ENCODE measurements around the gene TREX2. TPM values are rescaled to one million over a fixed set of nuclear protein-coding genes. Genes with fewer than 3 reads are reported as not detected.
"Not testable (repeated sequence)": the region's sequence is repeated elsewhere in the genome, so short reads cannot be mapped to it uniquely, and the experiment has no call there.

Gene TREX2
- polyA plus RNA-seq, 1 donor from 2014 or later = 0.84 TPM

DNA sequence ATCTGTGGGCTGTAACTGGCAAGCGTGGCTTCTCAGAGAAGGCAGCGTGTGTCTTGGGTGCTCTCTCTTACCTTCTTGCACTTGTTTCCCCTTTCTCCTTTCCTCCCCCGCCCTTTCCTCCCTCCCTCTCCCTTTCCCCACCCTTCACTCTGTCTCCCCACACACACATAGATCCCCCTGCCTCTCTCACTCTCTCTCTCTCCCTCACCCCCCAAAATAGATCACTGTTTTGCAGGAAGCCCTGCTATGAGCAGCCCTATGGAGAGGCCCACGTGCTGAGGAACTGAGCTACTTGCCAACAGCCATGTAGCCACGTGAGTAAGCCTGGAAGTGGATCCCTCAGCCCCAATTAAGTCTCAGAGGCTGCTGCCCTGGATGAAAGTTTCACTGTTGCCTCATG lies 40.4 kb downstream of the TREX2 start:
- Mint-ChIP-seq H3K27ac (no peak overlapping the region), H3K27me3 (no peaks in the 10 kb centered on the region), H3K36me3 (no peaks in the 10 kb centered on the region), H3K4me3 (no peak overlapping the region), H3K9me3 (no peaks in the 10 kb centered on the region), H3K4me1 (peaks cover 0 to 2% (median 0%) of the 10 kb centered on the region in 3 donors)

DNA sequence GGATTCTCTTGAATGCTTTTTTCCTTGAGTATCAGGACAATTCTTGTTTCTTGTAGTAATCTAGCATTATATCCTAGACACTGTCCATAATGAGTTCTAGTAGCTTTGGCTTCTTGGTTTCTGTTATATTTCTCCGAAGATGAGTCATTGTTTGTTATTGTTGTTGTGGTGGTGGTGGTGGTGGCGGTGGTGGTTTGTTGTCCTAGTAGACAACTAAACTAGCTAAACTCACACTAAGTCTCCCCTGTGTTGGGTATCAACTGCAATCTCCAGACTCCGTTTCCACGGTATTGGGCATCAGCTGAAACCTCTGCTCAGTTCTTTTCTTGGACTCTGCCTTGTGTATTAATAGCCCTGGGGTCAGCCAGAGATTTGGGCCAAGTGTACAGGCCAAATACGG lies 41.5 kb downstream of the TREX2 start:
- H3K27ac Mint-ChIP-seq, H3K9me3 Mint-ChIP-seq, H3K27me3 Mint-ChIP-seq, H3K4me3 Mint-ChIP-seq, H3K36me3 Mint-ChIP-seq, H3K4me1 Mint-ChIP-seq: not testable (repeated sequence)

DNA sequence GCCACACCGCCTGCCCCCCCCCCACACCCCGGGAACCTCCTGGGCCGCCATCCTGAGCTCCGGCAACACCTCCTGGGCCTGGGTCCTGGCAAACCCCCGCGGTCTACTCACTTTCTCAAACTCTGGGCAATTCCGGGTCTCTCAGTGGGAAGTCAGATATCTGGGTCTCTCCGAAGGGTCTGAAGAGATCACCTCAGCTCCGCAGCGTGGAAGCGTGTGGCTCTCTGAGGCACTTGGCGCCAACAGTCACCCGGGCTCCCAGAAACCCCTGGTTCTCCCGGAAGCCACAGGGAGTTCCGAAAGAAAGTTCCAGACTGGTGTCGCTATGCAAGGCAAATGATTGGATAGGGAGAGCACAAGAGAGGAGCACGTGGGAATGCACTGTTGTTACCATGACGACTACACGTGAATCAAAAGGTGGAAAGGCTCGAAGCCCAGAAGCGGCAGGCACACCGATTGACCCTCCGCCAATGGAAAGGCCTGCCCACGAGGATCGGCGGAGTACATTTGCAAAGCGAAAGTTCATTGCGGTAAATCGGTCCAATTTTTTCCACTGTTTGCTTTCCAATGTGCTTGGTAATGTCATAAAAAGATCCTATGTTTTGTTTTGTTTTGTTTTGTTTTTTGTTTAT lies 44.6 kb downstream of the TREX2 start, which contains the start of gene PNMA6E:
TSS of gene PNMA6E (minus strand) at position 218 of the 632 bp plus-strand sequence. CDS start 2,501 bp downstream, outside the sequence.
- Mint-ChIP-seq H3K27me3 (no peaks in the 10 kb centered on the region), H3K27ac (no peak within 1 kb of the TSS), H3K4me1 (peaks cover 0 to 4% (median 0%) of the 10 kb centered on the region in 3 donors), H3K4me3 (peak within 1 kb of the TSS in 1 of 4 donors; percentile 47), H3K36me3 (no peaks in the 10 kb centered on the region), H3K9me3 (no peaks in the 10 kb centered on the region)

DNA sequence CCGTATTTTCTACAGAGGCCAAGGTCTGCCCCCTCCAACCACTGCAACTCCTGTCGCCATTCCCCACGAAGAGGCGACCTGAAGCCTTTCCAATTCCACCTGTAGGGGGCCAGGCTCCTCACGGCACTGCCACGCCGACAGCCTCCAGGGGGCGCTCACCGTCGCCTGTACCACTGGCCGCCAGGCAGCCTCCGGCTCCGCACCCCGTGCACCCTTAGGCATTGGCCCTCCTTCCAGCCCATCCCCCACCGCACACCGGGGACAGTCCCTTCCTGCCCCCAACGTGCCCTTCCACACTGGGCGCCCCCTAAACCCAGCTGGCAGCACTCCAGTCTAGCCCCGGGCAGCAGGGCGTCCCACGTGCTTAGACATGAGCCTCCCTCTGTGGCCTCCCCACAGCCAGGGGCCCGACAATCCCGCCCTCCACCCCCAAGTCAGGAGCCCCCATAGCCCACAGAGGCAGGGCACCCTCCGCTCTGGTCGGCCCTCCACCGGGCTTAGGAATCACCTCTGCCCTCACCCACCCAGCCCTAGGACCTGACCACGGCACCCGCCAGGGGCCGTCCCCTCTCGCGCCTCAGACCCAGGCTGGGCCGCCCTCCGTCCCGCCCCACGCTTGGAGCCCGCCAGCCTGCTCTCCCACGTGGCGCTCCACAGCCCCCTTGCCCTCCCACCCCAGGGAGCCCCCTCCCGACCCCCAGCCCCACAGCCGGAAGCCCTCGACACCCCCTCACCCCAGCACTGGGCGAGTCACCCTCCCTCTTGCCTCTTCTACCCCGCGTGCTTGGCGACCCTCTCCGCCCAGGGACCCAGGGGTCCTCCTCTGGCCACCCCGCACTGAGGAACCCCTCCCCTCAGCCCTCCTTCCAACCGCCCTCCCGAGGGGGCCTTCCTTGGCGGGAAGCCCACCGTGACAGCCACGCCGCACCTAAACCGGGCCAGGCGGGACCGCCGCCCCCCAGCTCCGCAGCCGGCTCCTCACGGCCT lies 45.4 kb downstream of the TREX2 start:
- peak overlapping the region in 1 of 4 donors; percentile 38 for H3K4me3 Mint-ChIP-seq
- H3K27me3 Mint-ChIP-seq = peaks cover 3% of the 10 kb centered on the region
- peaks cover 0 to 4% (median 0%) of the 10 kb centered on the region in 3 donors for H3K4me1 Mint-ChIP-seq
- H3K9me3 Mint-ChIP-seq = no peaks in the 10 kb centered on the region
- no peaks in the 10 kb centered on the region for H3K36me3 Mint-ChIP-seq
- H3K27ac Mint-ChIP-seq = no peak overlapping the region

DNA sequence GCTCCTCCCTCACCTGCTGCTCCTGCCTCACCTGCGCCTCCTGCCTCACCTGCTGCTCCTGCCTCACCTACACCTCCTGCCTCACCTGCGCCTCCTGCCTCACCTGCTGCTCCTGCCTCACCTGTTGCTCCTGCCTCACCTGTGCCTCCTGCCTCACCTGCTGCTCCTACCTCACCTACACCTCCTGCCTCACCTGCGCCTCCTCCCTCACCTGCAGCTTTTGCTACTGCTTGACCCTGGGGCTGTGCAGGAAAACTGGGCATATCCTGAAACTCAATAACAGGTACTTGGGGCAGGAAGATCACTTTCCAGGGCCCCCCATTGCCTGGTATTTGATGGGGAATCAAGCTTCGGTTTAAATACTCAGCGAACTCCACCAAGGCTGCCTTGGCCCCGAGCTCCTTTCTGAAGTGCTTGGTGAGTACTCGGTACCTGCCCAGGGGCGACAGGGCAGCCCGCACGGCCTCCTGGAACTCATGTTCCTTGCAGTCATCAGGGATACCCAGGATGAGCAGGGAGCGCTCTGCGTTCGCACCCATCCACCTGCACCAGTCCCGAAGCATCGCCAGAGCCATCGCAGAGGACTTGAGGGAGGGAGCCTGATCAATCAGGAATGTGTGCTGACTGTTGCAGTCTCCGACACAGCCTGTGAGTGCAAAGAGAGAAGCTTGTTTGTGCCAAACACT lies 47.4 kb downstream of the TREX2 start:
- no peaks in the 10 kb centered on the region for H3K9me3 Mint-ChIP-seq
- H3K27me3 Mint-ChIP-seq = peaks cover 3% of the 10 kb centered on the region
- no peak overlapping the region for H3K27ac Mint-ChIP-seq
- H3K4me3 Mint-ChIP-seq = no peak overlapping the region
- no peaks in the 10 kb centered on the region for H3K36me3 Mint-ChIP-seq
- peaks cover 0 to 4% (median 0%) of the 10 kb centered on the region in 3 donors for H3K4me1 Mint-ChIP-seq

DNA sequence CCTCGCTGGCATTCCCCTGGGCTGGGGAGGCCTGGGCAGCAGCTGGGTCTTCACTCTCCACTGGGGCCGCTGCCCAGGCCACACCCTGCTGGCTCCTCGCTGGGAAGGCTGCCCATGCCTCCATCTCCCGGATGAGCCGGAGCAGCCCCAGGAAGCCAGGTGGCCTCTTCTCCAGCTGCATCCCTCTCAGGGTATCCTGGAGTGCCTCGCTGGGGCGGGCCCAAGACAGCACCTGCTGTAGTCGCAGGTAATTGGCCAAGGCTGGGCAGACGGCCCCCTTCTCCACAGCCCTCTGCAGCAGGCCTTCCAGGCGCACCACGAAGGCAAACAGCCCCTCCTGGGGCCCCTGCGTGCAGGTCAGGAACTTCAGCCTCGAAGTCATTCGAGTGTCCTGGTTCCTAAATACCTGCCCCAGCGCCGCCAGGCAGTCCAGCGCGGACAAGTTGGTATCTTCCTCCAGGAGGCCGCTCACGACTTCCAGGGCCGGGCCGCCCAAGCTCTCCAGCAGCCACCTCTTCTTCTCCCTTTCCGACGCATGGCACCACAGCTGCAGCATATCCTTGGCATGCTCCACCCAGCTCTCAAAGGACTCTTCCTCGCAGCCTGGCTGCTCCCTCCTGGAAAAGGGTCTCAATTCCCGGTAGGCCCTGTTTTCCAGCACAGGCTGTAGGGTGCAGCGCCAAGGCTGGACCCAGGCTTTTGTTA lies 48.4 kb downstream of the TREX2 start:
- Mint-ChIP-seq H3K4me3 (no peak overlapping the region), H3K27ac (no peak overlapping the region), H3K27me3 (peaks cover 3% of the 10 kb centered on the region), H3K9me3 (no peaks in the 10 kb centered on the region), H3K36me3 (no peaks in the 10 kb centered on the region), H3K4me1 (peaks cover 0 to 4% (median 0%) of the 10 kb centered on the region in 3 donors)

DNA sequence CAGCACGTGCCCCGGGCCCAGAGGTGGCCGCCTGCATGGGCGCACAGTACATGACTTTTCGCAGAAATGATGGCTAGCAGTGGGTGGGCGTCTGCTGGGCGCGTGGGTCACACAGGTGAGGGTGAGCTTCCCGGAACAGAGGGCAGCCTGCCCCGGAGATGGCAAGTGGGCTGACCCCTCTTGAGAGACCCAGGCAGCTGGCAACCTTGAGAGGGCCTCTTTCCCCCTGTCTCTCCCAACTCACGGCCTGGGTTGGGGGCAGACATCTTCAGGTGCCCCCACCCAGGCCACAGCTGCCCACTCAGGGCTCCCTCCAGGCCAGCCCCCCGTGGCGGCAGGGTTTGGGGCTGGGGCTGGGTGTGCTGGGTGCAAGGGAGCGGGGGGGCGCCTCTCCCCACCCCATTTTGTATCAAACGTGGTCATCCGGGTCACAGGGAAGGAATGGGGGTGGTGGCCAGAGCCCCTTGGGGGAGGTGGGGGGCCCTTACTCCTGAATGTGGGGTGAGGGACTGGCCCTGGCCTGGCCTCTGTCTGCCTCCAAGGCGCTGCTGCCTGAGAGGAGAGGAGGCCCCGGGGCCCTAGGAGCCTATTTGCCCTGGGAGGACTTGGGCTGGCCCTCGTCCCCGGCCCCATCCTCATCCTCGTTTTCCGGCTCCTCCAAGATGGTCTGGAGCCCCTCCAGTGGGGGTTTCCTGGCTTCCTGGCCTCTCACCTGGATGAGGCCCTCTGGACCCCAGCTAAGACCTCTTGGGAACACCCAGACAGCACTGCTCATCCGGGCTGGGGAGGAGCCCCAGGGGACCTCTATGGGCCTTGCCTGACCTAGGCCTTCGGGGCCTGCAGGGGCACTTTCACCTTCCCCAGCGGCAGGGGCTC lies 49.3 kb downstream of the TREX2 start:
- H3K4me1 Mint-ChIP-seq = peaks cover 0 to 4% (median 0%) of the 10 kb centered on the region in 3 donors
- no peak overlapping the region for H3K27ac Mint-ChIP-seq
- H3K27me3 Mint-ChIP-seq = peaks cover 3% of the 10 kb centered on the region
- no peaks in the 10 kb centered on the region for H3K9me3 Mint-ChIP-seq
- no peaks in the 10 kb centered on the region for H3K36me3 Mint-ChIP-seq
- no peak overlapping the region for H3K4me3 Mint-ChIP-seq

DNA sequence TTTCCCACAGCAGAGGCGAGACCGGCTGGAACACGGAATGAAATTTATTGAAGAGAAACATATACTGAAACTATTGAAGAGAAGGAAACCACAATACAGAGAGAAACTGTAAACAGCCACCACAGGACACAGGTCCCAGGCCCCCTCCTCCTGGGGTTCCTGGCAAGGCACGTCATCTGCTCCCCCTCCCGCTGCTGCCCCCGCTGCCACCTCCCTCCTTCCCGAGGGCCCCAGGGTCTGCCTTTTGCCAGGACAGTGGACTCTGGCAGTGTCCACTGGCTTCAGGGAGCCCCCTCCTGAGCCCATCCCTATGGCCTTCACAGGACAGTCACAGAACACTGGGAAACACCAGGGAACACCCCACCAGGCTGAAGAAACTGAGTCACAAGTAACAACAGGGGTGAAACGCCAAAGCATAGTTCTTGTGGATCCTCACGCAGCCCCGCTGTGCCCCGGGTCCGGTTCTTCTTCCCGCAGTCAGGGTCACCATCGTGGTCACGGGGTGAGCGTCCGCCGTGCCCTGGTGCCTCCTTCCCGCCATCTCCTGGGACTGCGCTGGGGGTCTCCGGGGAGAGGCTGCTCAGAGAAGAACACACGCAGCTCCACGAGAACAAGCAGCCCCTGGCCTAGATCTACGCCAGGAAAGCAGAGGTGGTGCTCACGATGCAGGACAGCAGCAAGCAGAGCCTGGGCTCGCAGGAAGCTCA lies 50.1 kb downstream of the TREX2 start:
- peaks cover 0 to 4% (median 0%) of the 10 kb centered on the region in 3 donors for H3K4me1 Mint-ChIP-seq
- no peaks in the 10 kb centered on the region for H3K36me3 Mint-ChIP-seq
- H3K4me3 Mint-ChIP-seq = peak overlapping the region in 1 of 4 donors; percentile 65
- H3K9me3 Mint-ChIP-seq = no peaks in the 10 kb centered on the region
- peaks cover 3% of the 10 kb centered on the region for H3K27me3 Mint-ChIP-seq
- no peak overlapping the region for H3K27ac Mint-ChIP-seq

DNA sequence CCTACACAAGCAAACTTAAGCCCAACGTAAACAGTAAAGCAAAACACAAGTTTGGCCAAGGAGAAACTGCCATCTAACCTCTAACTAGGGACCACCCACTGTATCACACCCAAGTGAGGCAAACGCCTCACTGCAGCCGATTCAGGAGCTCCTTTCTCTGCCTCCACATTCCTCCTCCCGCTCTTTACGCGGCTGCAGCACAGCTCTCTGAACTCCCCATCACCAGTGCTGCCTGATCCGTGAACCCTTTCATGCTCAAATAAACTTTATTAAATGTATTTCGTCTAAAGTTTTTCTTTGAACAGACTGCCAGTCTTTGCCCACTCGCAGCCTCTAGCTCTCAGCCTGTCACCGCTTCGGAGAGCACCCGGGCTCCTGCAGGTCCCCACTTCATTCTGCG lies 51.2 kb downstream of the TREX2 start:
- H3K27ac Mint-ChIP-seq = no peak overlapping the region
- no peaks in the 10 kb centered on the region for H3K9me3 Mint-ChIP-seq
- peaks cover 0 to under 1% (median 0%) of the 10 kb centered on the region in 3 donors for H3K4me1 Mint-ChIP-seq
- H3K36me3 Mint-ChIP-seq = no peaks in the 10 kb centered on the region
- peaks cover 3% of the 10 kb centered on the region for H3K27me3 Mint-ChIP-seq
- no peak overlapping the region for H3K4me3 Mint-ChIP-seq

Other genes starting within 250 kb of the TREX2 start
- gene PNMA6F, start 124.3 kb downstream of the TREX2 start, polyA plus RNA-seq = not detected
- 4.9 TPM for gene ZNF275, start 111.9 kb downstream of the TREX2 start, polyA plus RNA-seq
- gene PNMA6E, start 44.7 kb downstream of the TREX2 start, polyA plus RNA-seq = not detected
- gene ZFP92, start 34.6 kb downstream of the TREX2 start, polyA plus RNA-seq = 0.21 TPM
- gene HAUS7, start 24.5 kb upstream of the TREX2 start, polyA plus RNA-seq = 27.6 TPM
- gene BGN, start 48.9 kb upstream of the TREX2 start, polyA plus RNA-seq = not detected
- not detected for gene ATP2B3, start 71.6 kb upstream of the TREX2 start, polyA plus RNA-seq
- gene CCNQ, start 153.1 kb upstream of the TREX2 start, polyA plus RNA-seq = 56.1 TPM
- not detected for gene DUSP9, start 201.1 kb upstream of the TREX2 start, polyA plus RNA-seq
- not detected for gene PNCK, start 227.8 kb upstream of the TREX2 start, polyA plus RNA-seq
- gene SLC6A8, start 241.9 kb upstream of the TREX2 start, polyA plus RNA-seq = 0.08 TPM

All from IgD-negative memory B cell (primary cell).